HG03457 (cell line): Measurements from ENCODE around the gene PHACTR3.

Experiments
- ATAC-seq: cut with Tn5 transposase; IDR thresholded peaks from one replicate; pipeline ENCODE4 v1.9.1; 2021; ENCODE audit warnings: moderate number of reproducible peaks; ENCODE audit not compliant: unreplicated experiment

PHACTR3 gene

GRCh38 chr20:59785986-59786795 lies 181.9 kb downstream of the PHACTR3 start:
- ATAC-seq, result no peak

GRCh38 chr20:59786801-59787537 lies 182.6 kb downstream of the PHACTR3 start:
- no peak for ATAC-seq

- ATAC-seq, result no peak
These were observed 183.2 kb downstream of the PHACTR3 start for GRCh38 chr20:59787538-59787890.

DNA sequence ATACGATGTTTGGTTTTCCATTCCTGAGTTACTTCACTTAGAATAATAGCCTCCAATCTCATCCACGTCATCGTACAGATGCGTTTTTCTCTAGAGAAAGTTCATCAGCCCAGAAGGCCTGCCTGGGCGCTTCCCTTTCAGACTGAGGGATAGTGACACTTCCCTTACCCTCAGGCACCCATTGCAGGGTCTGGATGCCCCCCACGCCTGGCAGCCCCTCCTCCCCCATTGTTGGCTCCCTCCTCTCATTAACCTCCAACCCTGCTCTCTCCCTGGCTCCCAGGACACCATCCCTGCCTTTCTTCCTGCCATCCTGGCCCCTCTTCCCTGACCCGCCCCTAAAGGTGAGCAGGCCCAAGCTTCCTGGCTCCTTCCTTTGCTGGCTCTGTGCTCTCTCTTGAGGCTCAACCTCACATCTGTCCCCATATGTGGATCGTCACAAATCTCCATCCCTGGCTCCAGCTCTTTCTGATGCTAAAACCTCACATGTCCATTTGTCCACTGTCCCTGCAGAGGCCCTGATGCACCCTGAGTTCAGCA lies 183.9 kb downstream of the PHACTR3 start:
- no peak for ATAC-seq

DNA sequence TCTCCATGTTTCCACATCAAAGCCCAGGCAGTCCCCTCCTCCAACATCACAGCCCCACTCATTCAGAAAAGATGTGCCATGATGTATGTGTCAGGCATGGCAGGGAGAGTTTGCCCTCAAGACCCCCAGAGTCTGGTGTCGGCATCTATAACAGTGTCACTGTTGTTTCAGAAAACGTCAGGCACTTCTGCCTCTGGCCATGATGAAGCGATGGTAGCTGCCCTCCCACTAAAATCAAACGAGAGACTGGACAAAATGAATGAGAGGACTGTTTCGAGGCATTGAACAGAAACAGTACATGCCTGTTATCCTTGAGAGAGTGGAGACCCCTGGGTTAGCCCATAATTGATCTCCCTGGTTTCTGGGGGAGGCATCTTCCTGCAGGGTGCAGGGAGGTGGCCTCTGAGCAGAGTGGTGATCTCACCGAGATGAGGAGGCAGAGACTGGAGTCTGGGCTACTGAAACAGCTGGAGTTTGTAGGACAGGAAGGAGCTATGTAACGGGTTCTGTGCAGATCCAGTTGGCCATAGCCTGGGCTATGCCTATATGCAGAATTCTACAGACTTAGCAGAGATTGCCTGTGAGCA lies 184.6 kb downstream of the PHACTR3 start:
- no peak for ATAC-seq

DNA sequence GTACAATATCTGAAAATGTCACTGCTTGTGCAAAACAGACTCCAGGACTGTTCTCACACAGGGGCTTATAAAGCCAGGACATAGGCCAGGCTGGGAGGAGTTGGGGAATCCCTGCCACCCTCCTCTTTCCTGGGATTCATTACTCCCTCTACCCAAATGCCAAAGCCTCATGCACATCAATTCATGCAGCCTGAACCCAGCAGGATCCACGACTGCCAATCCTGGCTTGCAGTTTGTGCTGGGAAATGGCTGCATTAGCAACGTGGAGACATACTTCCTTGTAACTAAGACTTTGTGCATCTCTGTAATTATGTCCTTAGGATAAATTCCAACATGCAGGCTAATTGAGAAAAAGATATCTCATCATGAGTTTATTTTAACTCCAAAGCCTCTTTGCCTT lies 185.3 kb downstream of the PHACTR3 start:
- no peak for ATAC-seq

GRCh38 chr20:59790346-59790745 lies 186.0 kb downstream of the PHACTR3 start:
- no peak for ATAC-seq

DNA sequence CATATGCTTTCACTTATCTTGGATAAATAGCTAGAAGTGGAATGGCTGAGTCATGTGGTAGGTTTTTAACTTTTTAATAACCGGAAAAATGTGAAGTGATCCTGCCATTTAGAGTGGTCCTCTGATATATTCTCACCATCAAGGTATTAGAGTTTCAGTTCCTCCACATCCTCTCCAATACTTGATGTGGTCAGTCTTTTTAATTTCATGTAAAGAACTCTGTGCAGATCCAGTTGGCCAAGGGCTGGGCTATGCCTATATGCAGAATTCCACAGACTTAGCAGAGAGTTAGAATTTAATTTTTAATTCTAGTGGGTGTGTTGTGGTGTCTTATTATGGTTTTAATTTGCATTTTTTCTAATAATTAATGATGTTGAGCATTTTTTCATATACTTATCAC lies 188.0 kb downstream of the PHACTR3 start:
- no peak for ATAC-seq

DNA sequence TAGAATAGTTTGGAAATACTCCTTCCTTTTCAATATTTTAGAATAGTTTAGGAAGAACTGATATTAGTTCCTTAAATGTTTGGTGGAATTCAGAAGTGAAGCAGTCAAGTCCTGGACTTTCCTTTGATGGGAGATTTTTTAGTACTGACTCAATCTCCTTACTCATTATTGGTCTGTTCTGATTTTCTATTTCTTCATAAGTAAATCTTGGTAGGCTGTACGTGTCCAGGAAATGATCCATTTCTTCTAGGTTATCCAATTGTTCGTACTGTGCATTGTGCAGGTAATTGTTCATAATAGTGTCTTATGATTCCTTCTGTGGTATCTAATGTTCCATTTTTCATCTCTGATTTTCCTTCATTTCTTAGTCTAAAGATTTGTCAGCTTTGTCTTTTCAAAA lies 190.2 kb downstream of the PHACTR3 start:
- no peak for ATAC-seq

DNA sequence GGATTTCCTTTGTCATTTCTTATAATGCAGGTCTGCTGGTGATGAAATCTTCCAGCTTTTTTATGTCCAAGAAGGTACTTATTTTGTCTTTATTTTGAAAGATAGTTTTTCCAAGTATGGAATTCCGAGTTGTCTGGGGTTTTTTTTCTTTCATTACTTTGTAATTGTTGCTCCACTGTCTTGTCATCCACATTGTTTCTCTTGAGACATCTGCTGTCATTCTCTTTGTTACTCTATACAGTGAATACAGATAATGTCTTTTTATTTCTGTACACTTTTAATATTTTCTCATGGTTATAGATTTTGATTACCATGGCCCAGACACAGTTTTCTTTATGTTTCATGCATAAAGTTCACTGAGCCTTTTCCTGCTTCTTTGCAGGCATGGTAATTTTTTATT lies 196.0 kb downstream of the PHACTR3 start:
- no peak for ATAC-seq

DNA sequence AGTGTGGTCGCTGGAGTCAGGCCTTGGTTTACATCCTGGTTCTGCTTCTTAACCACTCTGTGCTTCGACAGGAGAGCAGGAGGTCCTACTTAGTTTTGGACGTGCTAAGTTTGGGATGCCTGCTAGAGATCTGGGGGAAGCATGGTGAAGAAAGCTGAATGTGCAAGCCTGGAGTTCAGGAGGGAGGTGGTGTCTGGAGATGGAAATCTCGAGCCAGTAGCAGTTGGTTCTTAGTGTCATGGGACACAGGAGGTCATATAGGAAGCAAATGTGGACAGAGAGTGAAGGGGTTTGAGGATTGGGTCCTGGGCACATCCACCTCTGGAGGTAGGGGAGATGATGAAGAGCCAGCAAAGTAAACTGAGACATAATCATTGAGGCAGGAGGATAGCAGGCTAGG lies 197.7 kb downstream of the PHACTR3 start:
- no peak for ATAC-seq

DNA sequence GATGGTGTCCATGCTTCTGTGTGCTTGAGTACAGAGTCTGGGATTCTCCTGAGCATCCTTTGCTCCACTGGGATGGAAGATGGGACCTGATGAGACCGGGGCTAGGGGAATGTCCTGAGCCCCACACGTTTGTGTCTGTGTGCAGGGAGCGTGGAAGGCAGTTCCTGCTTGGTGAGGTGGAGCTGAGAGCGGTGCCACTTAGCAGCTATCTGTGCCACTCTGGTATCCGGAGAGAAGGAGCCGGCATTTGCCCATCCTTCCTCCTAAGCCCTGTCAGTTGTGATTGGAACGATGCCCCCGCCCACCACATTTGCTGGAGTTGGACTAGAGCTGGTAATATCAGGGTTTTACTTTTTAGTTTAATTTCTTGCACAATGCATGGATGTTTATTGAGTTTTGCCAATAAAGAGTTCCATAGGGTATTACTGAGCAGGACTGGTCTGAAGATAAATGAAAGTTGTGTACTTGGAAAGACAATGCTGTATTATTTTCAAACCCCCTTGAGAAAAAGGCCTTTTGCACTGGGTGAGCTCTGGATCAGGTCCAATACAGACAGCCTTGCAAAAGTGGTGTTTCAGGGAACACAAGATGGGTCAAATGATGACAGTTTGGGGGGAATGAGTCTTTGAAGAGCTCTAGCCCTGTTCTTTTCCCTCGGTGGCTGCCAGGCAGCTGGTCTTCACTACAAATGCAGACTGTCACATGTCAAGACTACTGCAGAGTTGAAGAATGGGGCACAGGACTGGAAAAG lies 198.3 kb downstream of the PHACTR3 start:
- no peak for ATAC-seq

DNA sequence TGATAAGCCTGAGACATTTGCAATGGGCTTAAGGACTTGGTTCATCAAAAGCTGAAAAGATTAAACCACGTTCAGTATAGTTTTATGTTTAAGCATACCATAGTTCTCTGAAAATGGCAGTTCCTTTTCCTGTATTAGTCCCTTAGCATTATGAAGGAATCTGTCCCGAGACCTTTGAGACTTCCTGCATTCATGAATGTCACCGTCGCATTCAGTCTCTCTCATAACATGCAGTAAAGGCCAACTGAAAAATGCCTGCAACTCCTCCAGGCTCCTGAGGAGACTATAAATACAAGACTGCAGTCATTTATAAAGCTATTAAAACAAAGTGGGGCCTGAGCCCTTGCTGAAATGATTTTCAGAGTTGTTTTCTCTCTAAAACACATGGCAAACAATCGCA lies 200.0 kb downstream of the PHACTR3 start:
- no peak for ATAC-seq

GRCh38 chr20:59804871-59805665 lies 200.7 kb downstream of the PHACTR3 start:
- no peak for ATAC-seq

DNA sequence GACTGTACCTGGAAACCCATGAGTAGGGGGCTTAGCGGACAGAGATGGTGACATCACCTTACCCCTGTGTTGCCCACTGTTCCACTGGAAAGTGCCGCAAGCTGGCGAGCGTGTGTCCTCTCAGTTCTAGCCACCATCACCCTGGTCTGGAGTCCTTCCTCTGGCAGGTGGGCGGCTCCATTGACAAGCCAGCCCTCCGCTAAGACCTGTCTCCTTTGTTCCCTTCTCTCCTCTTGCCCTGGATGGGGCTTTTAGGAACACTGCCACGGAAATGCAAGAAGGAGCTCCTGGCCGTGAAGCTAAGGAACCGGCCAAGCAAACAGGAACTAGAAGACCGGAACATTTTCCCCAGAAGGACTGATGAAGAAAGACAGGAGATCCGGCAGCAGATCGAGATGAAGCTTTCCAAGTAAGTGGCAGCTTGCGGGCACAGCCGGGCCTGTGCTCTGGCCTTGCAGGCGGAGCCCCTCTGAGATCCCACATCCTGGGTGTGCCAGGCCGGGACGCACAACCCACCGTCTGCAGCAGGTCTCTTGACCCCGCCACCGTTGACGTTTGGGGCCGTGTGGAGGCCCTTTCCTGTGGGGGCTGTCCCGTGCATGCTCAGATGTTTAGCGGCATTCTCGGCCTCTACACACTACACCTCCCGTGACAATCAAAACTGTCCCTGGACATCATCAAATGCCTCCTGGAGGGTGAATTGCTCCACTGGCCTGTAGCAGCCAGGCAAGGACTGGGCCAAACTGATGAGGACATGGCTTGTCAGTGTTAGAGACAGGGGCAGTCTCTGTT lies 201.6 kb downstream of the PHACTR3 start:
- no peak for ATAC-seq

DNA sequence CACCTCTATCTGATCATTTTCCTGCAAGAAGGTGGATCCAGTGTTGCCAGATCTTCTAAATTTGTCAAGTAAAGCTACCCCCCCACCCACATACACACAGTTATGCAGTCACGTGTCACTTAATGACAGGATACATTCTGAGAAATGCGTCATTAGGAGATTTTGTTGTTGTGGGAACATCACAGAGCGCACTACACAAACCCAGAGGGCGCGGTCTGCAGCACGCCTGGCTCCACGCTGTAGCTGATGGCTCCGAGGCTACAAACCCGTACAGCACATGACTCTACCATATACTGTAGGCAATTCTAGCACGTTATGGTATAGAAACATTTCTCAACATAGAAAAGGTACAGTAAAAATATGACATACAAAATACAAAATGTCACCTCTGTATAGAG lies 202.2 kb downstream of the PHACTR3 start:
- no peak for ATAC-seq

- no peak for ATAC-seq
These were observed 203.8 kb downstream of the PHACTR3 start for GRCh38 chr20:59807909-59808728.

- ATAC-seq, result no peak
These were observed 204.5 kb downstream of the PHACTR3 start for GRCh38 chr20:59808729-59809381.
